DND-41 (cell line): Measurements from ENCODE around the gene PTGDR2.
A peak's percentile ranks its signal among the peaks of the same experiment; 100 is the strongest.

ENCODE experiments used
- ATAC-seq: fragments of 200-7000 bp; cut with Tn5 transposase; 3 replicates; pipeline ENCODE4 v1.9.1; 2021; ENCODE audit warnings: low read depth; ENCODE audit not compliant: insufficient read depth
- DNase-seq: peaks from one replicate; pipeline ENCODE4 v3.0.0-alpha.2; 2020
- H2AFZ ChIP-seq: 2 replicates; pipeline ENCODE4 v1.6.0; 2012; ENCODE audit warnings: low read depth, low read length
- H3K27ac ChIP-seq: 2 replicates; pipeline ENCODE4 v1.5.1; 2012; ENCODE audit warnings: low read length, inconsistent platforms
- H3K27me3 ChIP-seq: fragments of 200-600 bp; sonication (generic); 2 replicates; pipeline ENCODE4 v1.6.0; 2012; ENCODE audit warnings: low read length, mild to moderate bottlenecking, inconsistent platforms; ENCODE audit not compliant: insufficient read depth, poor library complexity
- H3K36me3 ChIP-seq: 2 replicates; pipeline ENCODE4 v1.5.1; 2012; ENCODE audit warnings: low read length, inconsistent platforms; ENCODE audit not compliant: insufficient read depth
- H3K4me1 ChIP-seq: 2 replicates; pipeline ENCODE4 v1.5.1; 2012; ENCODE audit warnings: mild to moderate bottlenecking, low read length; ENCODE audit not compliant: insufficient read depth
- H3K4me2 ChIP-seq: 2 replicates; pipeline ENCODE4 v1.6.0; 2012; ENCODE audit warnings: mild to moderate bottlenecking, moderate library complexity, low read length, inconsistent platforms; ENCODE audit not compliant: insufficient read depth
- H3K4me3 ChIP-seq, 2 experiments: fragments of 200-600 bp in 1 of 2; shearing (Covaris generic) in 1 of 2; 2 replicates each; pipeline ENCODE4 v1.5.1; 2012 to 2016; ENCODE audit warnings: inconsistent platforms in 2 of 2, low read length in 2 of 2, mild to moderate bottlenecking in 2 of 2, low read depth in 1 of 2, moderate library complexity in 1 of 2
- H3K79me2 ChIP-seq: 2 replicates; pipeline ENCODE4 v1.6.0; 2012; ENCODE audit warnings: low read length, inconsistent platforms; ENCODE audit not compliant: insufficient read depth
- H3K9ac ChIP-seq: 2 replicates; pipeline ENCODE4 v1.6.0; 2012; ENCODE audit warnings: low read depth, mild to moderate bottlenecking, inconsistent platforms, low read length, moderate library complexity
- H3K9me3 ChIP-seq: 2 replicates; pipeline ENCODE4 v1.5.1; 2012; ENCODE audit warnings: low read length, moderate library complexity, mild to moderate bottlenecking, inconsistent platforms; ENCODE audit not compliant: insufficient read depth, severe bottlenecking
- H4K20me1 ChIP-seq: 2 replicates; pipeline ENCODE4 v1.6.0; 2012; ENCODE audit warnings: low read length; ENCODE audit not compliant: insufficient read depth
- EZH2 ChIP-seq: IDR thresholded peaks from 3 replicates; pipeline ENCODE4 v1.6.1; 2012; ENCODE audit warnings: borderline replicate concordance, low read depth, mild to moderate bottlenecking, moderate library complexity, low read length, inconsistent platforms; ENCODE audit not compliant: severe bottlenecking
- TF ChIP-seq, protein P1 (sequence below): IDR thresholded peaks from 2 replicates; pipeline ENCODE4 v1.5.1; 2012; ENCODE audit warnings: borderline replicate concordance, low read length, moderate library complexity, mild to moderate bottlenecking; ENCODE audit not compliant: poor library complexity, severe bottlenecking; ENCODE audit errors: extremely low read depth

Gene PTGDR2

GRCh38 chr11:60869451-60869825 lies 13.7 kb upstream of the PTGDR2 start:
- Histone ChIP-seq H3K27me3 (no peaks in the 10 kb centered on the region), H3K9me3 (no peaks in the 10 kb centered on the region), H3K79me2 (no peaks in the 10 kb centered on the region), H4K20me1 (no peaks in the 10 kb centered on the region), H2AFZ (no peak overlapping the region), H3K36me3 (no peaks in the 10 kb centered on the region), H3K4me3 (no peak overlapping the region), H3K9ac (no peak overlapping the region), H3K4me1 (peaks cover 85% of the 10 kb centered on the region), H3K27ac (peak overlapping the region; percentile 93), H3K4me2 (no peak overlapping the region)
- DNase-seq (no peak), ATAC-seq (no peak)
- TF ChIP-seq EZH2: no peak
- TF ChIP-seq, protein P1, sequence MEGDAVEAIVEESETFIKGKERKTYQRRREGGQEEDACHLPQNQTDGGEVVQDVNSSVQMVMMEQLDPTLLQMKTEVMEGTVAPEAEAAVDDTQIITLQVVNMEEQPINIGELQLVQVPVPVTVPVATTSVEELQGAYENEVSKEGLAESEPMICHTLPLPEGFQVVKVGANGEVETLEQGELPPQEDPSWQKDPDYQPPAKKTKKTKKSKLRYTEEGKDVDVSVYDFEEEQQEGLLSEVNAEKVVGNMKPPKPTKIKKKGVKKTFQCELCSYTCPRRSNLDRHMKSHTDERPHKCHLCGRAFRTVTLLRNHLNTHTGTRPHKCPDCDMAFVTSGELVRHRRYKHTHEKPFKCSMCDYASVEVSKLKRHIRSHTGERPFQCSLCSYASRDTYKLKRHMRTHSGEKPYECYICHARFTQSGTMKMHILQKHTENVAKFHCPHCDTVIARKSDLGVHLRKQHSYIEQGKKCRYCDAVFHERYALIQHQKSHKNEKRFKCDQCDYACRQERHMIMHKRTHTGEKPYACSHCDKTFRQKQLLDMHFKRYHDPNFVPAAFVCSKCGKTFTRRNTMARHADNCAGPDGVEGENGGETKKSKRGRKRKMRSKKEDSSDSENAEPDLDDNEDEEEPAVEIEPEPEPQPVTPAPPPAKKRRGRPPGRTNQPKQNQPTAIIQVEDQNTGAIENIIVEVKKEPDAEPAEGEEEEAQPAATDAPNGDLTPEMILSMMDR: no peak

DNA sequence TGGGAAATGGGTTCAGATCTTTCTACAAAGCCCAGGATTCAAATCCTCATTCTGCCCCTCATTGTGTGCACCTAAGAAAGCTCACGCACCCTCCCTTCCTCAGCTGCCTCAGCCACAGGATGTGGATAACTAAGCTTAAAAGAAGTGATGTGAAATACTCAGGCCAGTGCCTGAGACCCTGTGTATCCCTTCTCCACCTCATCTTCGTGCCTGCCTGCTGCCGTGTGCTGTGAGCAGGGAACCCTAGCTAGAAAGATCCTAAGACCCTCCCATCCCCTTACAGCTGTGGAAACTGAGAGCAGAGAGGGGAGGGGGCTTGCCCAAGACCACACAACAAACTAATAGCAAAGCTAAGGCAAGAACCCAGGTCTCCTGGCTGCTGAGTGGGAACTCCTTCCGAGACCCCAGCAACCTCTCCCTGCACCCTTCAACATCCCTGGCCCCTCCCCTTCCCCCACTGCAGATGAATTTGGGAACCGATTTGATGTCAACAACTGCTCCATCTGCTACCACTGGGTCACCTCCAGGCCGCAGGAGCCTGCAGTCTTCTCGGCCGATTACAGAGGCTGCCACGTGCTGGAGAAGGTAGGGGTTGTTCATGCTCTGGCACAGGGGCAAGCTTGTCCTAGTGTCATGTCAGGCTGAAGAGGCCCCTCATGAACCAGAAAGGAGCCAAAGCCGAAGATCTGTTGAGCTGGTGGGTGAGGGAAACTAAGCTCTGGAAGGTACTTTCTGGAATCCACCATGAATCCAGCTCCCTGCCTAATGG lies 13.1 kb upstream of the PTGDR2 start:
- Histone ChIP-seq H3K27me3 (no peaks in the 10 kb centered on the region), H3K36me3 (no peaks in the 10 kb centered on the region), H3K4me2 (no peak overlapping the region; the same call in 1 of the 2 replicates)

DNA sequence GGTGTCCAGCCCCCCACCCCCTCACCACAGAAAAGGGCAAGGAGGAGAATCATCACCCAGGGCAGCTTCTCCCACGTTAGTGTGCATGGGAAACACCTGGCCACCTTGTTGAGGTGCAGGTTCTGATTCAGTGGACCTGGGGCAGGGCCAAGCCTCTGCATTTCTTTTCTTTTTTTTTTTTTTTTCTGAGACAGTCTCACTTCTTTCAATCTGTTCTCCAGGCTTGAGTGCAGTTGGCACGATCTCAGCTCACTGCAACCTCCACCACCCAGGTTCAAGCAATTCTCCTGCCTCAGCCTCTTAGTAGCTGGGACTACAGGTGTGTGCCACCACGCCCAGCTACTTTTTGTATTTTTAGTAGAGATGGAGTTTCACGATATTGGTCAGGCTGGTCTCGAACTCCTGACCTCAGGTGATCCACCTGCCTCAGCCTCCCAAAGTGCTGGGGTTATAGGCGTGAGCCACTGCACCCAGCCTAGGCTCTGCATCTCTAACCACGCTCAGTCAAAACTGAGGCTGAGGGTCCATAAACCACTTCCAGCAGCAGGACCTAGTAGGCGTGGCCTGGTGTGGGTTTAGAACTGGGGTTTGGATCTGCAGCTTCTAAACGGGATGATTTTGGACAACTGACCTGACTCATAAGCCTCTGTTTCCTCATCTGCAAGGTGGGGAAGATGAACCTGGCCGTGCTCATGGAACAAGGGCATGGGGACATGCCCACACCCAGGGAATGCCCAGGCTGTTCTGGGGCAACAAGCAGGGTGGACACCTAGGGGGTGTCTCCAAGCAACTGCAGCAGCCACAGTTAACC lies 12.3 kb upstream of the PTGDR2 start:
- no peaks in the 10 kb centered on the region for H4K20me1 ChIP-seq
- DNase-seq (peak; percentile 61), ATAC-seq (no peak)
- H3K4me1 ChIP-seq: peaks cover 71% of the 10 kb centered on the region
- no peaks in the 10 kb centered on the region for H3K79me2 ChIP-seq
- no peaks in the 10 kb centered on the region for H3K27me3 ChIP-seq
- H3K4me3 ChIP-seq: no peak overlapping the region
- H3K27ac ChIP-seq: peak overlapping the region; percentile 93
- no peaks in the 10 kb centered on the region for H3K36me3 ChIP-seq
- TF ChIP-seq, protein P1: no peak
- TF ChIP-seq EZH2: no peak
- no peak overlapping the region for H2AFZ ChIP-seq
- H3K9me3 ChIP-seq: no peaks in the 10 kb centered on the region
- no peak overlapping the region for H3K9ac ChIP-seq
- no peak overlapping the region; the same call in 1 of the 2 replicates for H3K4me2 ChIP-seq

More for the DNA sequence above, 13.1 kb upstream of the PTGDR2 start:
- peak; percentile 14; the same call in 2 of the 3 replicates for ATAC-seq
- peak; percentile 63 for DNase-seq
- Histone ChIP-seq H2AFZ (no peak overlapping the region), H4K20me1 (no peaks in the 10 kb centered on the region), H3K4me1 (peaks cover 79% of the 10 kb centered on the region), H3K9me3 (no peaks in the 10 kb centered on the region), H3K79me2 (no peaks in the 10 kb centered on the region), H3K4me3 (no peak overlapping the region), H3K27ac (peak overlapping the region; percentile 93), H3K9ac (no peak overlapping the region)
- TF ChIP-seq, protein P1: no peak
- TF ChIP-seq EZH2: no peak
